ENCODE results near the gene CDON. TPM values are rescaled to one million over a fixed set of nuclear protein-coding genes. Genes with fewer than 3 reads are reported as not detected.

CDON gene
- polyA plus RNA-seq, 4 donors: 24.6 to 136 (median 28.3) TPM

Other genes starting within 250 kb of the CDON start
- under 1 TPM in 2 of 4 donors, not detected in 2; 0.15 to 0.19 TPM for gene PATE4, start 229.6 kb downstream of the CDON start, polyA plus RNA-seq (ENCODE audit: insufficient read length in 4 of 4)
- 10 to 100 TPM; 10.2 to 14.4 (median 13.3) TPM for gene HYLS1, start 175.2 kb downstream of the CDON start, polyA plus RNA-seq (ENCODE audit: insufficient read length in 4 of 4)
- gene PUS3, start 159.7 kb downstream of the CDON start, polyA plus RNA-seq (ENCODE audit: insufficient read length in 4 of 4): 10 to 100 TPM; 13.1 to 21.7 (median 17.3) TPM
- 1 to 10 TPM; 3.9 to 6.1 (median 5.0) TPM for gene DDX25, start 158.4 kb downstream of the CDON start, polyA plus RNA-seq (ENCODE audit: insufficient read length in 4 of 4)
- under 1 TPM in 1 of 4 donors, not detected in 3; 0.53 TPM for gene VSIG10L2, start 116.8 kb downstream of the CDON start, polyA plus RNA-seq (ENCODE audit: insufficient read length in 4 of 4)
- 10 to 100 TPM; 29.1 to 38.6 (median 30.4) TPM for gene RPUSD4, start 148.8 kb upstream of the CDON start, polyA plus RNA-seq (ENCODE audit: insufficient read length in 4 of 4)
- 10 to 100 TPM; 28.6 to 33.4 (median 30.1) TPM for gene FAM118B, start 148.9 kb upstream of the CDON start, polyA plus RNA-seq (ENCODE audit: insufficient read length in 4 of 4)
- gene SRPRA, start 206.0 kb upstream of the CDON start, polyA plus RNA-seq (ENCODE audit: insufficient read length in 4 of 4): 10 to 100 TPM; 80.2 to 97.6 (median 83.9) TPM
- 10 to 100 TPM; 24.1 to 62.3 (median 32.9) TPM for gene FOXRED1, start 206.3 kb upstream of the CDON start, polyA plus RNA-seq (ENCODE audit: insufficient read length in 4 of 4)
- gene TIRAP, start 220.2 kb upstream of the CDON start, polyA plus RNA-seq (ENCODE audit: insufficient read length in 4 of 4): 10 to 100 TPM in 3 of 4 donors, 1 to 10 TPM in 1; 9.4 to 16.8 (median 11.2) TPM
- 10 to 100 TPM; 10.5 to 16.3 (median 15.0) TPM for gene DCPS, start 241.2 kb upstream of the CDON start, polyA plus RNA-seq (ENCODE audit: insufficient read length in 4 of 4)

All from left renal pelvis (tissue), 4 donors.